ENCODE data around the gene SLC25A3. TPM values are rescaled to one million over a fixed set of nuclear protein-coding genes. Genes with fewer than 3 reads are reported as not detected.
"Not testable (repeated sequence)": the region's sequence is repeated elsewhere in the genome, so short reads cannot be mapped to it uniquely, and the experiment has no call there.

The SLC25A3 gene
- total and polyA plus RNA-seq, 2 of the 13 experiments (the other 11 are each of a cell fraction or from before 2014, with no cell fraction given): 292 to 829 TPM

DNA sequence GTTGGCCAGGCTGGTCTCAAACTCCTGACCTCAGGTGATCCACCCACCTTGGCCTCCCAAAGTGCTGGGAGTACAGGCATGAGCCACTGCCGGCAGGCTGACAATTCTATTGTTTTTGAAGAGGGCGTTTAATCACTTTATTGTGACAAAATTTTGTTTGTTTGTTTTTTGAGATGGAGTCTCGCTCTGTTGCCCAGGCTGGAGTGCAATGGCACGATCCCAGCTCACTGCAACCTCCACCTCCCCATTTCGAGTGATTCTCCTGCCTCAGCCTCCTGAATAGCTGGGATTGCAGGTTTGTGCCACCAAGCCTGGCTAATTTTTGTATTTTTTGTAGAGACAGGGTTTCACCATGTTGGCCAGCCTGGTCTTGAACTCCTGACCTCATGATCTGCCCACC lies 49.3 kb downstream of the SLC25A3 start:
- in situ Hi-C loops (cut with HindIII; ENCODE audit: extremely low pct_ligation_motif_present, low pct_unique_long_range_greater_than_20kb); POLR2A ChIA-PET: not testable (repeated sequence)
- peak overlapping the region in 2 of 3 experiments; percentile 95 to 99; a peak in 4 of 6 replicates for H3K4me3 ChIP-seq (replicated peaks in 1 of 3; ENCODE audit: insufficient read depth in 1 of 3, low read depth in 2 of 3, low read length in 3 of 3)

DNA sequence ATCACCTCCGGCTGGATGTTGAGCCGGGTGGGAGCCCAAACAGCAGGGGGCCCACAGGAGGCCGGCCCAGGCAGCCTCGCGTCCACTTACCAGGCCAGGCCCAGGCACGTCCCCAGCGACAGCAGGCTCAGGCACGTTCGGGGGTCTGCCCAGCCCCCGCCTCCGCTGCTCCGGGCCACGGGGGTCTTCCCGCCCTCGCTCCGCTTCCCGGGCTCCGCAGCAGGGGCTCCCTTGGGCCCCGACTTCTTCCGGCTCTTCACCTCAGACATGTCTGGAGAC lies 50.9 kb downstream of the SLC25A3 start:
- in situ Hi-C loops (cut with HindIII; ENCODE audit: extremely low pct_ligation_motif_present, low pct_unique_long_range_greater_than_20kb): no loop called here
- Histone ChIP-seq H2AFZ (ENCODE audit: low read length) (no peak overlapping the region), H3K4me3 (replicated peaks in 1 of 3; ENCODE audit: insufficient read depth in 1 of 3, low read depth in 2 of 3, low read length in 3 of 3) (peak overlapping the region; percentile 88 to 99 (median 95)), H3K4me2 (ENCODE audit: low read depth, low read length) (peak overlapping the region; percentile 59), H3K9ac (ENCODE audit: insufficient read depth, low read depth, low read length) (peak overlapping the region; percentile 91), H3K9me3 (ENCODE audit: low read length) (no peaks in the 10 kb centered on the region), H3K36me3 (replicated peaks in 1 of 2; ENCODE audit: control insufficient read depth in 1 of 2, insufficient read depth in 2 of 2, low read length in 2 of 2) (peaks cover 0 to 9% of the 10 kb centered on the region in 2 experiments; a peak in 3 of 5 replicates), H3K27me3 (ENCODE audit: control insufficient read depth in 1 of 2, insufficient read depth in 2 of 2, low read length in 2 of 2) (no peaks in the 10 kb centered on the region; a peak in 1 of 5 replicates), H3K27ac (ENCODE audit: extremely low read length, insufficient read depth, low read length) (peak overlapping the region; percentile 84), H3K79me2 (ENCODE audit: insufficient read depth, low read length) (peaks cover 66% of the 10 kb centered on the region), H4K20me1 (ENCODE audit: insufficient read depth, low read length) (no peaks in the 10 kb centered on the region; the same call in 1 of the 2 replicates), H3K4me1 (ENCODE audit: insufficient read depth, low read length) (peaks cover 40% of the 10 kb centered on the region)
- intact Hi-C loops (cut with micrococcal nuclease; ENCODE audit: unreplicated experiment): loop anchor here (1.0 to 2.0 kb wide), 3 partner anchors 51 to 142 kb away; partner anchors contain the start of gene SLC25A3
- FAIRE-seq (no peak), DNase-seq (ENCODE audit: low spot score) (no peak), ATAC-seq (peak; percentile 77)
- no CpG with 5 or more reads among the region's 20 CpGs for WGBS (ENCODE audit: low lambda C conversion rate)
- ChIA-PET CTCF (ENCODE audit: low intra/inter-chr PET ratio, low total read pairs) (interaction anchor here (0.7 kb wide), 1 partner anchor 9 kb away, joined by 3 read pairs; no protein-coding TSS in a partner anchor), POLR2A (interaction anchor here (1.1 to 1.7 kb wide), 3 partner anchors 51 to 129 kb away, joined by 4 to 21 read pairs (median 4); partner anchors contain the start of genes SLC25A3 and TMPO)
- no TSS peak for BruUV-seq (replicated peaks)
- TF ChIP-seq, protein P1, sequence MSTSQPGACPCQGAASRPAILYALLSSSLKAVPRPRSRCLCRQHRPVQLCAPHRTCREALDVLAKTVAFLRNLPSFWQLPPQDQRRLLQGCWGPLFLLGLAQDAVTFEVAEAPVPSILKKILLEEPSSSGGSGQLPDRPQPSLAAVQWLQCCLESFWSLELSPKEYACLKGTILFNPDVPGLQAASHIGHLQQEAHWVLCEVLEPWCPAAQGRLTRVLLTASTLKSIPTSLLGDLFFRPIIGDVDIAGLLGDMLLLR (CRISPR knock-in tag; IDR thresholded peaks at IDR 0.05): no peak
- TF ChIP-seq GZF1 (CRISPR knock-in tag; IDR thresholded peaks at IDR 0.05) (no peak), ZNF713 (CRISPR knock-in tag; IDR thresholded peaks at IDR 0.05) (no peak), SRY (CRISPR knock-in tag; IDR thresholded peaks at IDR 0.05) (peak; percentile 72; the same call in 1 of the 2 replicates), ASH2L (IDR thresholded peaks at IDR 0.05; ENCODE audit: insufficient read length, low read depth, low read length) (no peak), ZFP36L2 (CRISPR knock-in tag; IDR thresholded peaks at IDR 0.05) (no peak), NR2F6 (IDR thresholded peaks at IDR 0.05) (no peak), NR2F6 (CRISPR knock-in tag; IDR thresholded peaks at IDR 0.05) (0 out of 2 replicates have a peak, but pooled peaks have one; percentile 2), CREB1 (IDR thresholded peaks at IDR 0.05) (no peak), CREB1 (CRISPR knock-in tag; IDR thresholded peaks at IDR 0.05) (no peak), ZNF780A (CRISPR knock-in tag; IDR thresholded peaks at IDR 0.05) (no peak), ZNF3 (CRISPR knock-in tag; IDR thresholded peaks at IDR 0.05) (no peak), ARNT2 (CRISPR knock-in tag; IDR thresholded peaks at IDR 0.05; ENCODE audit: low read depth) (0 out of 2 replicates have a peak, but pooled peaks have one; percentile 8), ELF4 (CRISPR knock-in tag; IDR thresholded peaks at IDR 0.05; ENCODE audit: borderline replicate concordance) (peak; percentile 43; the same call in 1 of the 2 replicates), MAF1 (CRISPR knock-in tag; IDR thresholded peaks at IDR 0.05; ENCODE audit: borderline replicate concordance) (no peak), HIVEP1 (CRISPR knock-in tag; IDR thresholded peaks at IDR 0.05) (no peak), ZNF143 (CRISPR knock-in tag; IDR thresholded peaks at IDR 0.05) (no peak)
- TF ChIP-seq, protein P2, sequence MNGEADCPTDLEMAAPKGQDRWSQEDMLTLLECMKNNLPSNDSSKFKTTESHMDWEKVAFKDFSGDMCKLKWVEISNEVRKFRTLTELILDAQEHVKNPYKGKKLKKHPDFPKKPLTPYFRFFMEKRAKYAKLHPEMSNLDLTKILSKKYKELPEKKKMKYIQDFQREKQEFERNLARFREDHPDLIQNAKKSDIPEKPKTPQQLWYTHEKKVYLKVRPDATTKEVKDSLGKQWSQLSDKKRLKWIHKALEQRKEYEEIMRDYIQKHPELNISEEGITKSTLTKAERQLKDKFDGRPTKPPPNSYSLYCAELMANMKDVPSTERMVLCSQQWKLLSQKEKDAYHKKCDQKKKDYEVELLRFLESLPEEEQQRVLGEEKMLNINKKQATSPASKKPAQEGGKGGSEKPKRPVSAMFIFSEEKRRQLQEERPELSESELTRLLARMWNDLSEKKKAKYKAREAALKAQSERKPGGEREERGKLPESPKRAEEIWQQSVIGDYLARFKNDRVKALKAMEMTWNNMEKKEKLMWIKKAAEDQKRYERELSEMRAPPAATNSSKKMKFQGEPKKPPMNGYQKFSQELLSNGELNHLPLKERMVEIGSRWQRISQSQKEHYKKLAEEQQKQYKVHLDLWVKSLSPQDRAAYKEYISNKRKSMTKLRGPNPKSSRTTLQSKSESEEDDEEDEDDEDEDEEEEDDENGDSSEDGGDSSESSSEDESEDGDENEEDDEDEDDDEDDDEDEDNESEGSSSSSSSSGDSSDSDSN (CRISPR knock-in tag; IDR thresholded peaks at IDR 0.05): peak; percentile 91

More for the DNA sequence above, 49.3 kb downstream of the SLC25A3 start:
- Histone ChIP-seq H3K79me2 (ENCODE audit: insufficient read depth, low read length) (peaks cover 70% of the 10 kb centered on the region), H3K4me2 (ENCODE audit: low read depth, low read length) (peak overlapping the region; percentile 59), H3K4me1 (ENCODE audit: insufficient read depth, low read length) (peaks cover 40% of the 10 kb centered on the region)
- intact Hi-C loops (cut with micrococcal nuclease; ENCODE audit: unreplicated experiment); H3K9me3 ChIP-seq (ENCODE audit: low read length); ATAC-seq; FAIRE-seq; H3K9ac ChIP-seq (ENCODE audit: insufficient read depth, low read depth, low read length); H3K27ac ChIP-seq (ENCODE audit: extremely low read length, insufficient read depth, low read length); H3K27me3 ChIP-seq (ENCODE audit: control insufficient read depth in 1 of 2, insufficient read depth in 2 of 2, low read length in 2 of 2); CTCF ChIA-PET (ENCODE audit: low intra/inter-chr PET ratio, low total read pairs); H3K36me3 ChIP-seq (replicated peaks in 1 of 2; ENCODE audit: control insufficient read depth in 1 of 2, insufficient read depth in 2 of 2, low read length in 2 of 2); DNase-seq (ENCODE audit: low spot score); H4K20me1 ChIP-seq (ENCODE audit: insufficient read depth, low read length); H2AFZ ChIP-seq (ENCODE audit: low read length); BruUV-seq (replicated peaks): not testable (repeated sequence)
- WGBS (ENCODE audit: low lambda C conversion rate): 92% methylated on average over 5 of the region's 5 CpGs
- TF ChIP-seq ZNF121 (CRISPR knock-in tag; IDR thresholded peaks at IDR 0.05) (peak; percentile 63; the same call in 1 of the 2 replicates), ZNF460 (CRISPR knock-in tag; IDR thresholded peaks at IDR 0.05; ENCODE audit: borderline replicate concordance) (peak; percentile 82; the same call in 1 of the 2 replicates)

Data from HepG2 (cell line).